Measurements from ENCODE around the gene CELF2.

The CELF2 gene

DNA sequence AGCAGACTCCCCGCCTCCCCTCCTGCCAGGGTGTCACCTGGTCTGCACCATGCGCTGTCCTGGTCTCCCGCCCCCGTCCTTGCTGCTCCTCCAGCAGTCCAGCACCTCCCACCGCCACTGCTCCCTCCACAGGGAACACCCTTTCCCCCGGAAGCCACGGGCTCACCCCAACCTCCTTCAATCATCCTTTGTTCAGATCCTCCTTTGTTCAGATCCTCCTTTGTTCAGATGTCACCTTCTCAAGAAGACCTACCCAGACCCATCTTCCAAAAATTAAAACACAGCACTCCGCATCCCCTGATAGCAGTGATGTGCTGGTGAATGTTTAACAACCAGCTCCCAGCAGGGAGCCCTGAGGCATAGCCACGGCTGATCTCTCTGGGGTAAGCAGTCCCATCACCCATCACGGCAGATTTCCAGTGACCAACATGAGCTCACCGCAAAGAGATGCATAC is 356.1 kb downstream of the CELF2 start (continued):
- TF ChIP-seq, protein P1, sequence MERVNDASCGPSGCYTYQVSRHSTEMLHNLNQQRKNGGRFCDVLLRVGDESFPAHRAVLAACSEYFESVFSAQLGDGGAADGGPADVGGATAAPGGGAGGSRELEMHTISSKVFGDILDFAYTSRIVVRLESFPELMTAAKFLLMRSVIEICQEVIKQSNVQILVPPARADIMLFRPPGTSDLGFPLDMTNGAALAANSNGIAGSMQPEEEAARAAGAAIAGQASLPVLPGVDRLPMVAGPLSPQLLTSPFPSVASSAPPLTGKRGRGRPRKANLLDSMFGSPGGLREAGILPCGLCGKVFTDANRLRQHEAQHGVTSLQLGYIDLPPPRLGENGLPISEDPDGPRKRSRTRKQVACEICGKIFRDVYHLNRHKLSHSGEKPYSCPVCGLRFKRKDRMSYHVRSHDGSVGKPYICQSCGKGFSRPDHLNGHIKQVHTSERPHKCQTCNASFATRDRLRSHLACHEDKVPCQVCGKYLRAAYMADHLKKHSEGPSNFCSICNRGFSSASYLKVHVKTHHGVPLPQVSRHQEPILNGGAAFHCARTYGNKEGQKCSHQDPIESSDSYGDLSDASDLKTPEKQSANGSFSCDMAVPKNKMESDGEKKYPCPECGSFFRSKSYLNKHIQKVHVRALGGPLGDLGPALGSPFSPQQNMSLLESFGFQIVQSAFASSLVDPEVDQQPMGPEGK (CRISPR knock-in tag; IDR thresholded peaks at IDR 0.05; ENCODE audit: borderline replicate concordance) = no peak
- TF ChIP-seq SNAI2 (CRISPR knock-in tag; IDR thresholded peaks at IDR 0.05) (no peak), PPARA (CRISPR knock-in tag; IDR thresholded peaks at IDR 0.05; ENCODE audit: borderline replicate concordance) (no peak), ZFP30 (CRISPR knock-in tag; IDR thresholded peaks at IDR 0.05) (no peak)

GRCh38 chr10:11377267-11377666 is 359.6 kb downstream of the CELF2 start:
- TF ChIP-seq ESRRG (CRISPR knock-in tag; IDR thresholded peaks at IDR 0.05) (no peak), ZFP3 (CRISPR knock-in tag; IDR thresholded peaks at IDR 0.05) (no peak), TSHZ2 (CRISPR knock-in tag; IDR thresholded peaks at IDR 0.05) (no peak), BACH2 (CRISPR knock-in tag; IDR thresholded peaks at IDR 0.05; ENCODE audit: borderline replicate concordance) (no peak)
- no peak for ATAC-seq

- no peak for TF ChIP-seq ZNF70 (CRISPR knock-in tag; IDR thresholded peaks at IDR 0.05)
- TF ChIP-seq, protein P2, sequence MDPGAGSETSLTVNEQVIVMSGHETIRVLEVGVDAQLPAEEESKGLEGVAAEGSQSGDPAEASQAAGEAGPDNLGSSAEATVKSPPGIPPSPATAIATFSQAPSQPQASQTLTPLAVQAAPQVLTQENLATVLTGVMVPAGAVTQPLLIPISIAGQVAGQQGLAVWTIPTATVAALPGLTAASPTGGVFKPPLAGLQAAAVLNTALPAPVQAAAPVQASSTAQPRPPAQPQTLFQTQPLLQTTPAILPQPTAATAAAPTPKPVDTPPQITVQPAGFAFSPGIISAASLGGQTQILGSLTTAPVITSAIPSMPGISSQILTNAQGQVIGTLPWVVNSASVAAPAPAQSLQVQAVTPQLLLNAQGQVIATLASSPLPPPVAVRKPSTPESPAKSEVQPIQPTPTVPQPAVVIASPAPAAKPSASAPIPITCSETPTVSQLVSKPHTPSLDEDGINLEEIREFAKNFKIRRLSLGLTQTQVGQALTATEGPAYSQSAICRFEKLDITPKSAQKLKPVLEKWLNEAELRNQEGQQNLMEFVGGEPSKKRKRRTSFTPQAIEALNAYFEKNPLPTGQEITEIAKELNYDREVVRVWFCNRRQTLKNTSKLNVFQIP (CRISPR knock-in tag; IDR thresholded peaks at IDR 0.05; ENCODE audit: borderline replicate concordance, low read depth) = no peak
- no peak for TF ChIP-seq BACH2 (CRISPR knock-in tag; IDR thresholded peaks at IDR 0.05; ENCODE audit: borderline replicate concordance)
- TF ChIP-seq, protein P1 (CRISPR knock-in tag; IDR thresholded peaks at IDR 0.05; ENCODE audit: borderline replicate concordance) = no peak
- no peak for TF ChIP-seq ZFP3 (CRISPR knock-in tag; IDR thresholded peaks at IDR 0.05)
- TF ChIP-seq ISL1 (CRISPR knock-in tag; IDR thresholded peaks at IDR 0.05) = no peak
- no peak for TF ChIP-seq SNAI2 (CRISPR knock-in tag; IDR thresholded peaks at IDR 0.05)
- TF ChIP-seq TOX (CRISPR knock-in tag; IDR thresholded peaks at IDR 0.05; ENCODE audit: borderline replicate concordance) = no peak
- no peak for TF ChIP-seq TSHZ2 (CRISPR knock-in tag; IDR thresholded peaks at IDR 0.05)
- no peak for TF ChIP-seq CSDC2 (CRISPR knock-in tag; IDR thresholded peaks at IDR 0.05)
- TF ChIP-seq OSR1 (CRISPR knock-in tag; IDR thresholded peaks at IDR 0.05) = no peak
- no peak for TF ChIP-seq RARB (CRISPR knock-in tag; IDR thresholded peaks at IDR 0.05)
- TF ChIP-seq ZNF8 (CRISPR knock-in tag; IDR thresholded peaks at IDR 0.05) = no peak
- no peak for TF ChIP-seq GLIS3 (CRISPR knock-in tag; IDR thresholded peaks at IDR 0.05)
- no peak for TF ChIP-seq ZNF565 (CRISPR knock-in tag; conservative IDR thresholded peaks at IDR 0.05; ENCODE audit: low read depth)
- ATAC-seq = no peak
Observed at GRCh38 chr10:11378835-11379234, 361.2 kb downstream of the CELF2 start.

Data from SK-N-SH treated with all-trans-retinoic acid at 6 μM for 48 hours (cell line).